Psoas muscle (tissue), 8 donors: ENCODE measurements around the gene PDE8A. TPM values are rescaled to one million over a fixed set of nuclear protein-coding genes. Genes with fewer than 3 reads are reported as not detected.
"Not testable (repeated sequence)": the region's sequence is repeated elsewhere in the genome, so short reads cannot be mapped to it uniquely, and the experiment has no call there.

Experiments used
- ATAC-seq, 4 donors: fragments of 200-7000 bp; cut with Tn5 transposase; one replicate each; pipeline ENCODE4 v1.9.1; 2020; ENCODE audit warnings: moderate library complexity in 3 of 4, mild to moderate bottlenecking in 2 of 4
- DNase-seq, 2 donors: peaks; one replicate each; pipeline ENCODE4 v3.0.0-alpha.2; 2020
- H3K27ac ChIP-seq: fragments of 200-600 bp; one replicate; pipeline ENCODE4 v1.8.0; 2022
- H3K27me3 ChIP-seq, 3 donors: fragments of 200-600 bp in 1 of 3; one replicate each; pipeline versions ENCODE4 v1.6.1 to v1.8.0; 2013 to 2022; ENCODE audit warnings: low read length in 2 of 3, mild to moderate bottlenecking in 2 of 3, moderate library complexity in 1 of 3; ENCODE audit not compliant: insufficient read depth in 3 of 3
- H3K36me3 ChIP-seq, 2 donors: fragments of 200-600 bp in 1 of 2; one replicate each; pipeline versions ENCODE4 v1.6.1 to v1.8.0; 2013 to 2022; ENCODE audit warnings: low read depth in 1 of 2, mild to moderate bottlenecking in 1 of 2, moderate library complexity in 1 of 2; ENCODE audit not compliant: insufficient read depth in 1 of 2
- H3K4me1 ChIP-seq: fragments of 200-600 bp; one replicate; pipeline ENCODE4 v1.8.0; 2022
- H3K4me3 ChIP-seq: fragments of 200-600 bp; one replicate; pipeline ENCODE4 v1.8.0; 2022; ENCODE audit warnings: mild to moderate bottlenecking
- H3K9me3 ChIP-seq: fragments of 200-600 bp; one replicate; pipeline ENCODE4 v1.8.0; 2022
- CTCF ChIP-seq: fragments of 200-600 bp; IDR thresholded peaks from one replicate; pipeline ENCODE4 v1.8.0; 2022; ENCODE audit warnings: antibody characterized with exemption
- WGBS, 3 donors: extraction: QIAGEN DNeasy Blood & Tissue Kit; methylation state at CpG; one replicate each; pipeline versions ENCODE4 v1.1.6 to v1.1.7; 2013; 5-methylcytosine and 5-hydroxymethylcytosine counted together
- intact Hi-C, 2 donors: fragments of 100-400 bp; cut with DNase I; formaldehyde crosslinking; loops; one replicate each; pipeline versions ENCODE4 v1.11.0 to v1.14.2; 2022
- polyA plus RNA-seq, 3 donors: library from polyadenylated mRNA; stranded (reverse); fragments of 200-250 nt; gene quantifications; one replicate each; pipeline ENCODE4 v1.2.3, GENCODE V29; 2013
- total RNA-seq, 4 donors: library from RNA; stranded (reverse); fragmentation: NEBNext Ultra II Directional in 2 of 4; extraction: Animal tissue kit (Norgen Biotek cat#: 25700) in 2 of 4; gene quantifications; one replicate each; pipeline versions ENCODE4 v1.2.1 to v1.2.4, GENCODE V29; 2021 to 2023
- donor health status: healthy with polysubstance abuse.
- donor health status: DM: no; HTN: no; CAD: no; lungs with moderate emphysema.
- donor health status: Bipolar disorder and iron deficiency.
- donor health status: healthy.
- donor health status: DM: yes; HTN: yes; CAD: no.
- donor health status: DM: no; HTN: no; CAD: no.
- donor health status: DM: no; HTN: no; CAD: no.
- donor health status: DM: yes; HTN: yes; CAD: no.

The PDE8A gene
- total and polyA plus RNA-seq, 7 donors = 6.5 to 12.1 (median 10.5) TPM

GRCh38 chr15:85172846-85173490 lies 191.3 kb downstream of the PDE8A start:
- TF ChIP-seq CTCF = no peak

GRCh38 chr15:85173630-85174029 lies 192.0 kb downstream of the PDE8A start:
- H3K36me3 ChIP-seq, intact Hi-C loops, H3K4me3 ChIP-seq, H3K27ac ChIP-seq, DNase-seq, ATAC-seq, H3K4me1 ChIP-seq, H3K9me3 ChIP-seq: not testable (repeated sequence)
- 58 to 80% (median 60%) methylated on average over 3 to 4 of the region's 5 CpGs for WGBS, 3 donors
- H3K27me3 ChIP-seq = peaks cover 0 to 11% (median 9%) of the 10 kb centered on the region in 3 donors

More at GRCh38 chr15:85172846-85173490, 191.3 kb downstream of the PDE8A start:
- Histone ChIP-seq H3K36me3 (no peaks in the 10 kb centered on the region), H3K9me3 (no peaks in the 10 kb centered on the region), H3K27me3 (peaks cover 0 to 11% (median 9%) of the 10 kb centered on the region in 3 donors), H3K4me1 (peaks cover 9% of the 10 kb centered on the region), H3K27ac (no peak overlapping the region), H3K4me3 (no peak overlapping the region)
- ATAC-seq (no peak), DNase-seq (no peak)
- intact Hi-C loops = no loop called here
- 77 to 97% (median 83%) methylated on average over 6 of the region's 6 CpGs for WGBS, 3 donors

GRCh38 chr15:85174521-85174920 lies 192.9 kb downstream of the PDE8A start:
- H3K27ac ChIP-seq = no peak overlapping the region
- H3K4me3 ChIP-seq = no peak overlapping the region
- DNase-seq (no peak), ATAC-seq (no peak)
- peaks cover 9% of the 10 kb centered on the region for H3K4me1 ChIP-seq
- no peak for TF ChIP-seq CTCF
- H3K36me3 ChIP-seq = no peaks in the 10 kb centered on the region
- no peaks in the 10 kb centered on the region for H3K9me3 ChIP-seq
- 95 to 99% (median 95%) methylated on average over 4 of the region's 4 CpGs for WGBS, 3 donors
- intact Hi-C loops = no loop called here
- H3K27me3 ChIP-seq = peaks cover 0 to 11% (median 7%) of the 10 kb centered on the region in 3 donors

- H3K4me3 ChIP-seq, H3K36me3 ChIP-seq, H3K27me3 ChIP-seq, intact Hi-C loops, H3K4me1 ChIP-seq, H3K9me3 ChIP-seq: not testable (repeated sequence)
- WGBS, 3 donors = 19 to 35% (median 32%) methylated on average over 8 of the region's 8 CpGs
- DNase-seq (peak; percentile 19 to 59), ATAC-seq (peak; percentile 77 to 95 (median 92))
- H3K27ac ChIP-seq = peak overlapping the region; percentile 62
These were observed 195.4 kb downstream of the PDE8A start for GRCh38 chr15:85177042-85177515.

DNA sequence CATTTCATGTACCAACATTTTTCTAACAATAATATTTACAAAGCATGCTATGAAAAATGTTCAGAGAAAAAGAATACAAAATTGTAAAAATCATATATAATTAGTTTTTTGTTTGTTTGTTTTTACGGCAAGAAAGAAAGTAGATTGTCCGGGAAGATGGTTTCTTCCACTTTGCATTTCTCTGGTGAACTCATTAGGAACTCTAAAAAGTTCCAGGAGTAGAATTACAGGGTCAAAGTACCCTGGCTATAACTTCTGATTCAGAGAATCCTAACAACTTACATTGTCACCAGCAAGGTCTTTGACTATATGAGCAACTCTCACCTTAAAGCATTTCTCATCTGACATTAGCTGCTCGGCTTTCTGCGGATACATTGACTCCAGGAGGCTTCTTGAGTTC lies 196.7 kb downstream of the PDE8A start:
- ATAC-seq = no peak
- H3K27ac ChIP-seq = no peak overlapping the region
- no peak for TF ChIP-seq CTCF
- no peaks in the 10 kb centered on the region for H3K36me3 ChIP-seq
- H3K9me3 ChIP-seq = no peaks in the 10 kb centered on the region
- intact Hi-C loops = no loop called here
- H3K4me3 ChIP-seq = no peak overlapping the region
- no peaks in the 10 kb centered on the region for H3K27me3 ChIP-seq
- DNase-seq = no peak
- peaks cover 9% of the 10 kb centered on the region for H3K4me1 ChIP-seq
- 94 to 97% (median 95%) methylated on average over 4 of the region's 4 CpGs for WGBS, 3 donors
